Tibial nerve (tissue), 4 donors: ENCODE results near the gene ZGPAT. TPM values are rescaled to one million over a fixed set of nuclear protein-coding genes. Genes with fewer than 3 reads are reported as not detected.

Experiments used
- DNase-seq, 2 donors: peaks; one replicate each; pipeline ENCODE4 v3.0.0-alpha.2; 2019; ENCODE audit warnings: low spot score in 2 of 2
- H3K27ac ChIP-seq, 4 donors: fragments of 200-600 bp; sonication (generic) in 3 of 4; one replicate each; pipeline ENCODE4 v1.5.1; 2017 to 2019; ENCODE audit warnings: mild to moderate bottlenecking in 1 of 4
- H3K27me3 ChIP-seq, 2 donors: fragments of 200-600 bp; sonication (generic) in 1 of 2; one replicate each; pipeline versions ENCODE4 v1.5.1 to v1.6.0; 2017 to 2019
- H3K36me3 ChIP-seq, 3 donors: fragments of 200-600 bp; sonication (generic); one replicate each; pipeline ENCODE4 v1.5.1; 2018 to 2019
- H3K4me1 ChIP-seq, 4 donors: fragments of 200-600 bp; sonication (generic) in 3 of 4; one replicate each; pipeline ENCODE4 v1.5.1; 2017 to 2019
- H3K4me3 ChIP-seq, 4 donors: fragments of 200-600 bp; sonication (generic) in 3 of 4; one replicate each; pipeline ENCODE4 v1.5.1; 2017 to 2019; ENCODE audit warnings: mild to moderate bottlenecking in 1 of 4, moderate library complexity in 1 of 4
- H3K9me3 ChIP-seq, 4 donors: fragments of 200-600 bp; sonication (generic) in 3 of 4; one replicate each; pipeline ENCODE4 v1.5.1; 2017 to 2019
- EP300 ChIP-seq, 2 donors: sonication (generic); formaldehyde crosslinking; IDR thresholded peaks; one replicate each; pipeline ENCODE4 v1.6.1; 2017; ENCODE audit warnings: antibody characterized with exemption in 2 of 2, mild to moderate bottlenecking in 1 of 2
- POLR2A ChIP-seq, 2 donors: fragments of 450-650 bp; IDR thresholded peaks; one replicate each; pipeline ENCODE4 v1.6.1; 2017; ENCODE audit warnings: antibody characterized with exemption in 2 of 2, mild to moderate bottlenecking in 2 of 2, moderate library complexity in 2 of 2
- WGBS, 2 donors: methylation state at CpG; one replicate each; pipeline ENCODE4 v1.1.5; 2018; 5-methylcytosine and 5-hydroxymethylcytosine counted together
- total RNA-seq, 4 donors: library from RNA; depleted of rRNA; stranded (reverse); fragments of >200 nt; gene quantifications; one replicate each; pipeline ENCODE4 v1.1.0, GENCODE V29; 2016
- TF ChIP-seq, protein P1 (sequence below), 5 experiments: fragments of 200-600 bp in 3 of 5; fragments of 450-650 bp in 2 of 5; sonication (generic) in 3 of 5; IDR thresholded peaks; one replicate each; pipeline ENCODE4 v1.5.1; 2016 to 2019; ENCODE audit warnings: antibody characterized with exemption in 5 of 5, mild to moderate bottlenecking in 3 of 5, moderate library complexity in 2 of 5

ZGPAT gene
- total RNA-seq, 4 donors from 2014 or later = 27.5 to 70.8 (median 40.9) TPM

DNA sequence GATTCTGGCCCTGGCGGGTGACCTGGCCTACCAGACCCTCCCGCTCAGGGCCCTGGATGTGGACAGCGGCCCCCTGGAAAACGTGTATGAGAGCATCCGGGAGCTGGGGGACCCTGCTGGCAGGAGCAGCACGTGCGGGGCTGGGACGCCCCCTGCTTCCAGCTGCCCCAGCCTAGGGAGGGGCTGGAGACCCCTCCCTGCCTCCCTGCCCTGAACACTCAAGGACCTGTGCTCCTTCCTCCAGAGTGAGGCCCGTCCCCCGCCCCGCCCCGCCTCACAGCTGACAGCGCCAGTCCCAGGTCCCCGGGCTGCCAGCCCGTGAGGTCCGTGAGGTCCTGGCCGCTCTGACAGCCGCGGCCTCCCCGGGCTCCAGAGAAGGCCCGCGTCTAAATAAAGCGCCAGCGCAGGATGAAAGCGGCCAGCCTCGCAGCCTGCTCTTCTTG is 30.9 kb downstream of the ZGPAT start:
- WGBS, 2 donors = 27 to 29% methylated on average over 3 to 15 of the region's 26 CpGs
- peak overlapping the region; percentile 30 to 58 (median 50) for H3K4me3 ChIP-seq
- TF ChIP-seq, protein P1, sequence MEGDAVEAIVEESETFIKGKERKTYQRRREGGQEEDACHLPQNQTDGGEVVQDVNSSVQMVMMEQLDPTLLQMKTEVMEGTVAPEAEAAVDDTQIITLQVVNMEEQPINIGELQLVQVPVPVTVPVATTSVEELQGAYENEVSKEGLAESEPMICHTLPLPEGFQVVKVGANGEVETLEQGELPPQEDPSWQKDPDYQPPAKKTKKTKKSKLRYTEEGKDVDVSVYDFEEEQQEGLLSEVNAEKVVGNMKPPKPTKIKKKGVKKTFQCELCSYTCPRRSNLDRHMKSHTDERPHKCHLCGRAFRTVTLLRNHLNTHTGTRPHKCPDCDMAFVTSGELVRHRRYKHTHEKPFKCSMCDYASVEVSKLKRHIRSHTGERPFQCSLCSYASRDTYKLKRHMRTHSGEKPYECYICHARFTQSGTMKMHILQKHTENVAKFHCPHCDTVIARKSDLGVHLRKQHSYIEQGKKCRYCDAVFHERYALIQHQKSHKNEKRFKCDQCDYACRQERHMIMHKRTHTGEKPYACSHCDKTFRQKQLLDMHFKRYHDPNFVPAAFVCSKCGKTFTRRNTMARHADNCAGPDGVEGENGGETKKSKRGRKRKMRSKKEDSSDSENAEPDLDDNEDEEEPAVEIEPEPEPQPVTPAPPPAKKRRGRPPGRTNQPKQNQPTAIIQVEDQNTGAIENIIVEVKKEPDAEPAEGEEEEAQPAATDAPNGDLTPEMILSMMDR (IDR thresholded peaks at IDR 0.05) = no peak
- no peak for TF ChIP-seq POLR2A (IDR thresholded peaks at IDR 0.05)
- TF ChIP-seq EP300 (IDR thresholded peaks at IDR 0.05) = no peak
- H3K9me3 ChIP-seq = no peaks in the 10 kb centered on the region
- H3K27ac ChIP-seq = peak overlapping the region; percentile 53 to 98 (median 84)
- H3K27me3 ChIP-seq = no peaks in the 10 kb centered on the region
- peaks cover 0 to 58% (median 4%) of the 10 kb centered on the region in 3 donors for H3K36me3 ChIP-seq
- H3K4me1 ChIP-seq = peaks cover 0 to 60% (median 33%) of the 10 kb centered on the region in 4 donors
- peak; percentile 31 to 49 for DNase-seq

- Histone ChIP-seq H3K36me3 (peaks cover 0 to 52% (median 4%) of the 10 kb centered on the region in 3 donors), H3K27ac (peak within 1 kb of the TSS; percentile 94 to 99 (median 96)), H3K4me1 (peaks cover 0 to 61% (median 33%) of the 10 kb centered on the region in 4 donors), H3K4me3 (peak within 1 kb of the TSS; percentile 60 to 92 (median 70)), H3K27me3 (no peaks in the 10 kb centered on the region), H3K9me3 (no peaks in the 10 kb centered on the region)
- TF ChIP-seq POLR2A (IDR thresholded peaks at IDR 0.05) (no peak), EP300 (IDR thresholded peaks at IDR 0.05) (no peak)
- TF ChIP-seq, protein P1 (IDR thresholded peaks at IDR 0.05) = no peak
- 2% methylated on average over 10 to 62 of the region's 136 CpGs for WGBS, 2 donors
- DNase-seq = peak; percentile 38 to 69
Observed at GRCh38 chr20:63739130-63740069, 31.6 kb downstream of the ZGPAT start, which contains the start of gene SLC2A4RG. Gene SLC2A4RG (plus strand): TSS chr20:63739776. CDS start chr20:63739913, 137 bp downstream.

DNA sequence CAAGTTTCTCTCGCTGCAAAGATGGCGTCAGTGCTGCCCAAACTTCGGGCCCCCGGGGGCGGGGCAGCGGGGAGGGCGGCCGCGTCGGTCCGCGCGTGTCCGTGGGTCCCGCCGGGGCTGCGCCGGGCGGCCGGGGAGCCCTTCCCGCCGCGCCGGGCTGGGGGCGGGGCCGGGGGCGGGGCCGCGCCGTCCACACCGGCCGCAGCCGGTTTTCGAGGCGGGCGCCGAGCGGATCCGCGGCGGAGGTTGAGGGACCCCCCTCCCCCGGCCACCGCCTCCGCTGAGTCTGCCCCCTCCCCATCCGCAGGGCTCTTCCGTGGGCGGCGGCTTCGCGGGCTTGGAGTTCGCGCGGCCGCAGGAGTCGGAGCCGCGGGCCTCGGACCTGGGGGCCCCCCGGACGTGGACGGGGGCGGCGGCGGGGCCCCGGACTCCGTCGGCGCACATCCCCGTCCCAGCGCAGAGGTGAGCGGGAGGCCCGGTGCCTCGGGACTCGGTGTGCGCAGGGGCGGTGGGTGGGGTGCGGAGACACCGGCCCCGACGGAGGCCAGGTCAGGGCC is 32.3 kb downstream of the ZGPAT start:
- H3K4me1 ChIP-seq = peaks cover 0 to 68% (median 33%) of the 10 kb centered on the region in 4 donors
- H3K27me3 ChIP-seq = no peaks in the 10 kb centered on the region
- peak overlapping the region; percentile 60 to 92 (median 70) for H3K4me3 ChIP-seq
- no peak for TF ChIP-seq EP300 (IDR thresholded peaks at IDR 0.05)
- TF ChIP-seq, protein P1 (IDR thresholded peaks at IDR 0.05) = no peak
- no peak for TF ChIP-seq POLR2A (IDR thresholded peaks at IDR 0.05)
- 0% methylated on average over 1 to 4 of the region's 80 CpGs for WGBS, 2 donors
- H3K9me3 ChIP-seq = no peaks in the 10 kb centered on the region
- H3K36me3 ChIP-seq = peaks cover 0 to 48% (median 4%) of the 10 kb centered on the region in 3 donors
- peak overlapping the region; percentile 94 to 99 (median 96) for H3K27ac ChIP-seq
- DNase-seq = no peak

GRCh38 chr20:63740627-63741353 is 33.0 kb downstream of the ZGPAT start:
- H3K4me1 ChIP-seq = peaks cover 0 to 75% (median 32%) of the 10 kb centered on the region in 4 donors
- H3K27me3 ChIP-seq = no peaks in the 10 kb centered on the region
- no peaks in the 10 kb centered on the region for H3K9me3 ChIP-seq
- peak; percentile 94 to 97 for DNase-seq
- peak; percentile 30 to 72 for TF ChIP-seq POLR2A (IDR thresholded peaks at IDR 0.05)
- TF ChIP-seq, protein P1 (IDR thresholded peaks at IDR 0.05) = peak in 2 of 5 experiments; percentile 35 to 39
- peak; percentile 76 to 88 for TF ChIP-seq EP300 (IDR thresholded peaks at IDR 0.05)
- peak overlapping the region; percentile 94 to 99 (median 96) for H3K27ac ChIP-seq
- peak overlapping the region; percentile 60 to 92 (median 70) for H3K4me3 ChIP-seq
- peaks cover 0 to 48% (median 4%) of the 10 kb centered on the region in 3 donors for H3K36me3 ChIP-seq
- WGBS, 2 donors = 0 to 1% methylated on average over 15 to 19 of the region's 29 CpGs
